HG03520 (cell line): Measurements from ENCODE around the gene DPY19L3.
"Not testable (repeated sequence)": the region's sequence is repeated elsewhere in the genome, so short reads cannot be mapped to it uniquely, and the experiment has no call there.

Experiments used
- ATAC-seq: cut with Tn5 transposase; IDR thresholded peaks from one replicate; pipeline ENCODE4 v1.9.1; 2021; ENCODE audit warnings: mild to moderate bottlenecking, moderate library complexity; ENCODE audit not compliant: unreplicated experiment

The DPY19L3 gene

GRCh38 chr19:32388393-32388855 lies 17.1 kb upstream of the DPY19L3 start:
- ATAC-seq: no peak

GRCh38 chr19:32392901-32393300 lies 12.7 kb upstream of the DPY19L3 start:
- ATAC-seq: no peak

DNA sequence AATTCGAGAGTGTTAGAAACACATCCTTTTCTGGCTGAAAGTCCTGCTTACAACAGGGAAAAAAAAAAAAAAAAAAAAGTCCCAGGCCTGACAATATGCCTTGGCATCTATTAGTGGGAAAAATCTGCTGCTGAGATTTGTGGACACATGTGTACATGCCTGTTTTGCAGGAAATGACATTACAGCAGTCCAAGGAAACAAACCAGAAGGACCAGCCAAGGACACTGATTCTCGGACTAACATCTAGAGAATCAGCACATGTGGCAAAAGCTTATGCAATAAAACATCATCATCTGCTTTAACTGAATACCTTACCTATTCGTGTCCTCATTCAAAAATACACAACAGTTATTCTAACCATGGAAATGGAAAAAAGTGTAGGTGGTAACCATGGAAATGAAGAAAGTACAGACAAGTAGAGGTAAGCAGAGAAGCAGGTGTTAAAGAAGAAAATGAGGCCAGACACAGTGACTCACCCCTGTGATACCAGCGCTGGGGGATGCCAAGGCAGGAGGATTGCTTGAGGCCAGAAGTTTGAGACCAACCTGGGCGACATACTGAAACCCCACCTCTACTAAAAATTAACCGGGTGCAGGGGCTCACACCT lies 9.4 kb upstream of the DPY19L3 start:
- ATAC-seq: no peak

DNA sequence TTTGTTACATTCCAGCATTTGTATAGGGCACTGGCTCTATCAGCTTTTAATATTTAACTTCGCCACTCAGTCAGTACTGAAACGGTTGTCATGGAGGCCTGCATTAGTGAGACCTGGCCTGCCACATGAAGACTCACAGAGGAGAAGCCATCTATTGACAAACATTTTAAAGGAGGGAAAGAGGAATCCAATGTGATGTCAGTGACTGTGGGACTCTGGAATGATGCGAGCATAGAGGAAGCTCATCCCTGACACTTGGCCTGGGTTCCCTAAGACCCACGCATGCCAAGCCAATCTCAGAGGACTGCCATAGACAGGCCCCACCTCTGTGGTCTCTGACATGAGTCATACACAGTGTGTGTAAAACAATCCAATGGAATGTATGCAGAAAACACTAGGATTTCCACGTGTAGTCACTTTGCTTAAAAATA lies 7.9 kb upstream of the DPY19L3 start:
- no peak for ATAC-seq

- ATAC-seq: no peak
Measured at GRCh38 chr19:32401992-32402391, 3.6 kb upstream of the DPY19L3 start.

GRCh38 chr19:32403291-32403995 lies 2.1 kb upstream of the DPY19L3 start:
- ATAC-seq: no peak

GRCh38 chr19:32404213-32404932 lies 1.2 kb upstream of the DPY19L3 start:
- ATAC-seq: no peak

DNA sequence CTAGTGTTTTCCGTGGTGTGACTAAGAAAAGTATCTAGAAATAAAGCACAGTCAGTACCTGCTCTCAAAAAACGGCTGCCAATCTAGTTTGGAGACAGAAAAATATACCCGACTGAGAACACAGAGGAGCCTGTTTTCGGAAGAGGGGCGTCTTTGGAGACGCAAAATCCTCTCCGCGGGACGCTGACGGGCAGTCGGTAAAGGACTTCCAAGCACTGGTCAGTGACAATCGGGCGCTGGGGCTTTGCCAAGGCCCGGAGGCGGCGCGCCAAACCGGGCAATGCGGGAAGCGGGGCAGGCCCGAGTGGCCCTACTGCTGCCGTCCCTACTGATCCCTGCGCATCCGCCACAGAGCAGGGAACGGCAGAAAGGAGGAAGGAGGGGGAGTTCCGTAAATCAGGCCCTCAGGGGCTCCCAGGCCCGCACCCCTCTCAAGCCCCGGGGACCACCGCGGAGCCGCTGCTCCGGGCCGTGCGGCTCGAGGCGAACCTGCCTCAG lies 588 bp upstream of the DPY19L3 start:
- ATAC-seq: no peak

GRCh38 chr19:32406161-32407003 lies 812 bp downstream of the DPY19L3 start:
- no peak for ATAC-seq

DNA sequence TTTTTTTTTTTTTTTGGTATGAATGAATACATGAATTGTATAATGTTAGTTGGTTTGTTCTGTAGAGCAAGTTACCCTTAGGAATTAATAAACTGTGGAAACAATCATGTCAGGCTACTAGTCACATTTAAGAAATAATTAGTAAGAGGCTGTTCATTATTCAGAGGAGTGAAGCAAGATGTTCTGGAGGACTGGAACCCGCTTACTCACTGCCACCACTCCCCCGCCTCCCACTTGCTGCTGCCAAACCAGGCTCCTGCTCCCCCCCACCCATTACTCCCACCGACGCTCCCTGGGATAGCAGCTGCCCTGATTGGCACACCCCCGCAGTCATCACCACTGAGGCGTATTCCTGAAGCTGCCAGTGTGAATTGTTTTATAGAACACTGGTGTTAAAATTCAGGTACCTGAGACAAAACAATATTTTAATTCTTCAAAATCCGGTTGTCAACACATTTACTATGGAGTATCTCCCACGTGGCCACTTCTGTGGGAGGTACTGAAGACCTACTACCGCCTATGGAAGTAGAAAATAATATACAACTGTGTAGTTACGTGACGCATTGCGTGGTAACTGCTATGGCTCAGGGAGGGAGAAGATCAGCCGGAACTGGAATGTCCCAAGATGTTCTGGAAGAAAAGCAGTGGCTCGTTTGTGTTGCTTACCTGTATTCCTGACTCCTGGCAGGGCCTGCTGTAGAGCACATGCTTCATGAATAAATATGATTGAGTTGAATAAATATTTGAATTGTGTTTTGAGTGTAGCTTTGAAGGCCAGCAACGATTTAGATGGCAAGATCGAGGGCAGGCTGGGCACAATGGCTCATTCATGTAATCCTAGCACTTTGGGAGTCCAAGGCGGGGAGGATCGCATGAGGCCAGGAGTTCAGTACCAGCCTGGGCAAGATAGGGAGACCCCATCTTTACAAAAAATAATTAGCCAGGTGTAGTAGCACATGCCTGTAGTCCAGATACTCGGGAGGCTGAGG lies 1.7 kb downstream of the DPY19L3 start:
- no peak for ATAC-seq

GRCh38 chr19:32415246-32415645 lies 9.7 kb downstream of the DPY19L3 start:
- no peak for ATAC-seq

- ATAC-seq: no peak
Measured at GRCh38 chr19:32415669-32416068, 10.1 kb downstream of the DPY19L3 start.

DNA sequence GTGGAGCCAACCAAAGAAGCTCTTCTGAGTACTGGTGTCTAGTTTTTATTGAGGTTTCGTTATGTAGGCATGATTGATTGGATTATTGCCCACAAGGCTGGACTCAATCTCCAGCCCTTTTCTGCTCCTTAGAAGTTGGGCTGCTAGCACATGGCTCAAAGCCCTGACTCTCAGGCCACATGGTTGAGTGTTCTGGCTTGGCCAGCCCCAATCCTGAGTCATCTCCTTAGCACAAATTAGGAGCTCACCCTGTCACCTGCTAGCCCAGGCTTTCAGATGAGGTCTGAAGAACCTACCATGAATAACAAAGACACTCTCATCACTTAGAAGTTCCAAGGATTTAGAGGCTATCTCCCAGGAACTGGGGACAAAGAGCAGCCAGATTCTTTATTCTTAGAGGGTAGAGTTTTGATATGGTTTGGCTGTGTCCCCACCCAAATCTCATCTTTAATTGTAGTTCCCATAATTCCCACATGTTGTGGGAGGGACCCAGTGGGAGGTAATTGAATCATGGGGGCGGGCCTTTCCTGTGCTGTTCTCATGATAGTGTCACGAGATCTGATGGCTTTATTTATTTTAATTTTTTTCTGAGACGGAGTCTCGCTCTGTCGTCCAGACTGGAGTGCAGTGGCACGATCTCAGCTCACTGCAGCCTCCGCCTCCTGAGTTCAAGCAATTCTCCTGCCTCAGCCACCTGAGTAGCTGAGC lies 11.3 kb downstream of the DPY19L3 start:
- no peak for ATAC-seq

DNA sequence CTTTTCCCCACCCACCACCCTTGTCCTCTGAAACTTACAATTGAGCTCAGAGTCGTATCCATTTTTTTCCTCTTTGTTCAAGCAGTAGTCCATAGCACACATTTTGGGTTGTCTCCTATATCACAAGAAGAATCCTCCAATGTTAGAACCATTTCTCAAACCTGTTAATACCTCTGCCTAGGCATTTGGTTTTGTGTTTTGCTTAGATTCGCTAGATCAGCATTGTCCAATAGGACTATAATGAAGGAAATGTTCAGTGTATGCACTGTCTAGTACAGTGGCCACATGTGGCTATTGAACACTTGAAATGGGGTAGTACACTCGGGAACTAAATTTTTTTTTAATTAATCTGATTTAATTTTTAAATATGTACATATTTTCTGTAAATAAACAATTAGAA lies 12.6 kb downstream of the DPY19L3 start:
- ATAC-seq: no peak

DNA sequence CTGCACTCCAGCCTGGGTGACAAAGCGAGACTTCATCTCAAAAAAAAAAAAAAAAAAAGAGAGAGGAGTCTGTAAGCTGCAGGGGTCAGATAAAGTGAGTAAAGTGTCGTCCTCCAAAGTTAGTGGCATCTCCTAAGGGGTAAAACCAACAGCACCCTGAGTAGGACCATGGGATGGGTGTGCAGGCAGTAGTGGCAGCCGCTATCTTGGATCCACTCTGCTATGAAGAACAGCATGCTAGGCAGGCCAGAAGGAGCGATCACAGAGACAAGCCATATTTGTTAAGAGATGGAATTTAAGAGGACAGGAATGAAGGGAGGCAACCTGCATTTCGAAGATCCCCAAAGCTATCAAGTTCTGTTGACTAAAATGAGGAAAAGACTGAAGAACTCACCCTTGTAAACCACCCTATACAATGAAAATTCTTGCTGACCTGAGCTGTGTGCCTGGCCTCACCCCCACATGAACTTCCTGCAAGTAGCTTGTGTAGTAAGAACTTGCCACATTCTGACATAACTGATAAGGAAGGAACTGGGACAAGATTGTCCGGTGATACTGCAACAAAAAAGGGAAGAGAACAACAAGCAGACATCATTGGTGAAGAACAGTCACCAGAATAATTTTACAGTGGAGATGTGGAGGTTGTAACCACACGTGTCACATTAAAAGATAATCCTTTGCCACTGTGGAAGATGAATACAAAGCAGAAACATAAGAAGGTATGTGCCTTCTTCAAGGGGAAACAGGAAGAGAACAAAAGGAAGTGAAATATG lies 16.2 kb downstream of the DPY19L3 start:
- ATAC-seq: no peak

DNA sequence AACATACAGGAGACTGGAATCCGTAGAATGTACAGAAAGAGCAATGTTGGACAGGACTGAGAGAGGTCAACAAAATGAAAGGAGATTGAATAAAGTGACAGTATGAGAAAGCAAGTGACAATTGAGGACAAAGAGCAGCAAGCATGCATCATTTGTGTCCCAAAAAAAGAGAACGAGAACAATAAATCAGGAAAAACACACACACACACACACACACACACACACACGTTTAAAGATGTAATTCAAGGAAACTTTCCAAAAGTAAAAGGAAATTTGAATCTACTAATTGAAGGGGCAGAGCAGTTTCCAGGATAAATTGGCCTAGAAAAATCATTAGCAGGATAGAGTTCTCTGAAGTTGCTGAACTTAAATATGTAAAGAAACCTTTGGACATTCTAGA lies 16.9 kb downstream of the DPY19L3 start:
- no peak for ATAC-seq

DNA sequence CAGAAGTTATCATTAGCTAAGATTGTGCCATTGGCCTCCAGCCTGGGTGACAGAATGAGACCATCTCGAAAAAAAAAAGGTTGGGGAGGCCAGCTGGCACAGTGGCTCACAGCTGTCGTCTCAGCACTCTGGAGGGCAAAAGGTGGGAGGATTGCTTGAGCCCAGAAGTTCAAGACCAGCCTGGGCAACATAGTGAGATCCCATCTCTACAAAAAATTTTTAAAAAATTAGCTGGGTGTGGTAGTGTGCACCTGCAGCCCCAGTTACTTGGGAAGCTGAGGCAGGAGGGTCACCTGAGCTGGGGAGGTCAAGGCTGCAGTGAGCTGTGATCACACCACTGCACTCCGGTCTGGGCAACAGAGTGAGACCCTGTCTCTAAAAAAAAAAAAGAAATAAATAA lies 18.4 kb downstream of the DPY19L3 start:
- not testable (repeated sequence) for ATAC-seq

DNA sequence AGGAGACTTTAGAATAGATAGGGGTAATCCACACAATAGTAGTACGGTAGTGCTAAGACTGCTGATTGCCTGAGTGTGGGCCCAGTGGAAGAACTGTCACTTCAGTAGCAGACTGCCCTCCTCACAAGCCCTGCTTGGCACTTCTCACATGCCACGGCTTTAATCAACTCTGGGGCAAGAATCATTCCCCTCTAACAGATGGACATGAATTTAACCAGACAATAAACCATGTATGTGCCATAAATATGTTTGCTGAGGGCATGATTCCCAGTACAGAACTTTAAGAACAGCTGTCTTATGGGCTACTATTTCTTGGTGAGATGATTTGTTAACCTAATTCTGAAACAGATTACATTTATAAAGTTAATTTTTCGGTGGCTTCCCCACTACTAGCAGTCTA lies 22.0 kb downstream of the DPY19L3 start:
- ATAC-seq: no peak
